ENCODE measurements around the gene MAP3K12.

MAP3K12 gene

GRCh38 chr12:53510181-53510812, 11.0 kb upstream of the MAP3K12 start:
- Histone ChIP-seq H3K4me3 (no peak overlapping the region), H3K4me1 (peaks cover 11% of the 10 kb centered on the region), H3K9me3 (no peaks in the 10 kb centered on the region), H3K27me3 (no peaks in the 10 kb centered on the region), H3K27ac (no peak overlapping the region), H3K4me2 (no peak overlapping the region), H3K36me3 (peaks cover 84% of the 10 kb centered on the region), H4K20me1 (no peaks in the 10 kb centered on the region), H3K9ac (no peak overlapping the region)
- TF ChIP-seq Cebpa-rat (IDR thresholded peaks at IDR 0.05), result no peak

- Histone ChIP-seq H3K9ac (peak overlapping the region; percentile 53; the same call in 1 of the 2 replicates), H3K4me2 (peak overlapping the region; percentile 58), H3K27me3 (no peaks in the 10 kb centered on the region), H3K36me3 (peaks cover 84% of the 10 kb centered on the region), H3K4me1 (peaks cover 11% of the 10 kb centered on the region), H3K27ac (peak overlapping the region; percentile 55; the same call in 1 of the 2 replicates), H3K4me3 (no peak overlapping the region), H3K9me3 (no peaks in the 10 kb centered on the region), H4K20me1 (no peaks in the 10 kb centered on the region)
- no peak for TF ChIP-seq Cebpa-rat (IDR thresholded peaks at IDR 0.05)
These were observed 9.4 kb upstream of the MAP3K12 start for GRCh38 chr12:53508534-53509170.

GRCh38 chr12:53507603-53507885, 8.3 kb upstream of the MAP3K12 start:
- H3K4me2 ChIP-seq, result no peak overlapping the region
- 0 out of 2 replicates have a peak overlapping the region, but pooled peaks have one; percentile 15 for H3K9ac ChIP-seq
- H3K27ac ChIP-seq, result no peak overlapping the region
- no peaks in the 10 kb centered on the region for H3K9me3 ChIP-seq
- no peak overlapping the region for H3K4me3 ChIP-seq
- H4K20me1 ChIP-seq, result no peaks in the 10 kb centered on the region
- no peak for TF ChIP-seq Cebpa-rat (IDR thresholded peaks at IDR 0.05)
- no peaks in the 10 kb centered on the region for H3K27me3 ChIP-seq
- H3K4me1 ChIP-seq, result peaks cover 17% of the 10 kb centered on the region
- H3K36me3 ChIP-seq, result peaks cover 83% of the 10 kb centered on the region

- Histone ChIP-seq H3K4me3 (no peak within 1 kb of the TSS), H3K9ac (0 out of 2 replicates have a peak within 1 kb of the TSS, but pooled peaks have one; percentile 15), H3K9me3 (no peaks in the 10 kb centered on the region), H3K36me3 (peaks cover 78% of the 10 kb centered on the region), H3K4me2 (peak within 1 kb of the TSS; percentile 58), H4K20me1 (no peaks in the 10 kb centered on the region), H3K27me3 (no peaks in the 10 kb centered on the region), H3K4me1 (peaks cover 22% of the 10 kb centered on the region), H3K27ac (no peak within 1 kb of the TSS)
- no peak for TF ChIP-seq Cebpa-rat (IDR thresholded peaks at IDR 0.05)
These were observed 7.8 kb upstream of the MAP3K12 start, which contains the start of gene NPFF for GRCh38 chr12:53506881-53507602. Gene NPFF (minus strand): TSS chr12:53507484. CDS start chr12:53507474, 10 bp downstream.

GRCh38 chr12:53506450-53506785, 7.2 kb upstream of the MAP3K12 start:
- Histone ChIP-seq H3K27me3 (no peaks in the 10 kb centered on the region), H3K4me1 (peaks cover 28% of the 10 kb centered on the region), H4K20me1 (no peaks in the 10 kb centered on the region), H3K4me3 (no peak overlapping the region), H3K27ac (no peak overlapping the region), H3K9ac (no peak overlapping the region), H3K4me2 (no peak overlapping the region), H3K36me3 (peaks cover 72% of the 10 kb centered on the region), H3K9me3 (no peaks in the 10 kb centered on the region)
- TF ChIP-seq Cebpa-rat (IDR thresholded peaks at IDR 0.05), result no peak

DNA sequence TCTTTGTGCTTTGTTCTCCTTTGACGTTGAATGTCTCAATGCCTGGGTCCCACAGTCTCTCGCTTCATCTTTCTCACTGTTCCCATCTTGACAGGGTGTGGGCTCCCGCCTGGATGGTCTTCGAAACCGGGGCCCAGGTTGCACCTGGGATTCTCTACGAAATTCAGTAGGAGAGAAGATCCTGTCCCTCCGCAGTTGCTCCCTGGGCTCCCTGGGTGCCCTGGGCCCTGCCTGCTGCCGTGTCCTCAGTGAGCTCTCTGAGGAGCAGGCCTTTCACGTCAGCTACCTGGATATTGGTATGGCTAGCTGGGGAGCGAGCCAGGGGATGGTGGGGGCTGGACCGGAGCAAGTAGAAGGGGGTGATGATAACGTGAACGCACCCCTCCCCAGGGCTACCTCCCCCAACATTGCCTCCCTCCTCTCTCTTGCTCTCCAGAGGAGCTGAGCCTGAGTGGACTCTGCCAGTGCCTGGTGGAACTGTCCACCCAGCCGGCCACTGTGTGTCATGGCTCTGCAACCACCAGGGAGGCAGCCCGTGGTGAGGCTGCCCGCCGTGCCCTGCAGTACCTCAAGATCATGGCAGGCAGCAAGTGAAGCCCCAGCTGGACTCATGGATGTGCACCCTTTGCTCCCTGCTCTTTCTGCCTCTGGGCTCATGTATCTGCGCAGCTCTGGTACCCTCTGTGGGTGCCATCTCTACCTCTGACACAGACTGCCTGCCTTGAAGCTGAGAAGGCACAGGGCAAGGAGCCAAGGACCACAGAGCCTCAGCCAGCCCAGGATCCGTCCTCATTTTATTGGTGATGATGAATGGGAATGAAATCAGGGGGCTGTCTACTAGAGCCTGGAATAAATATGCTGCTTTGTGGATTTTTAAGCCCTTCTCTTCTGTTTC, 6.5 kb upstream of the MAP3K12 start:
- H3K4me2 ChIP-seq, result no peak overlapping the region
- peaks cover 28% of the 10 kb centered on the region for H3K4me1 ChIP-seq

GRCh38 chr12:53505086-53505485, 5.8 kb upstream of the MAP3K12 start:
- Histone ChIP-seq H3K27ac (no peak overlapping the region), H3K9ac (0 out of 2 replicates have a peak overlapping the region, but pooled peaks have one; percentile 15), H3K36me3 (peaks cover 59% of the 10 kb centered on the region), H3K4me1 (peaks cover 32% of the 10 kb centered on the region), H4K20me1 (no peaks in the 10 kb centered on the region), H3K9me3 (no peaks in the 10 kb centered on the region), H3K4me2 (no peak overlapping the region), H3K27me3 (no peaks in the 10 kb centered on the region), H3K4me3 (no peak overlapping the region)
- TF ChIP-seq Cebpa-rat (IDR thresholded peaks at IDR 0.05), result no peak

More for the DNA sequence above, 6.5 kb upstream of the MAP3K12 start:
- H3K36me3 ChIP-seq, result peaks cover 66% of the 10 kb centered on the region
- H3K9me3 ChIP-seq, result no peaks in the 10 kb centered on the region
- no peaks in the 10 kb centered on the region for H4K20me1 ChIP-seq
- no peak overlapping the region for H3K27ac ChIP-seq
- H3K4me3 ChIP-seq, result no peak overlapping the region
- TF ChIP-seq Cebpa-rat (IDR thresholded peaks at IDR 0.05), result no peak
- no peaks in the 10 kb centered on the region for H3K27me3 ChIP-seq
- no peak overlapping the region for H3K9ac ChIP-seq

- Histone ChIP-seq H3K4me1 (peaks cover 37% of the 10 kb centered on the region), H3K27me3 (no peaks in the 10 kb centered on the region), H3K4me3 (no peak overlapping the region), H3K9ac (0 out of 2 replicates have a peak overlapping the region, but pooled peaks have one; percentile 15), H3K36me3 (peaks cover 53% of the 10 kb centered on the region), H4K20me1 (no peaks in the 10 kb centered on the region), H3K27ac (no peak overlapping the region), H3K9me3 (no peaks in the 10 kb centered on the region), H3K4me2 (no peak overlapping the region)
- no peak for TF ChIP-seq Cebpa-rat (IDR thresholded peaks at IDR 0.05)
These were observed 5.0 kb upstream of the MAP3K12 start for GRCh38 chr12:53504004-53504920.

Measured in BLaER1 (cell line).